ENCODE results near the gene SPAG8.

GRCh38 chr9:35828716-35829083 lies 16.6 kb upstream of the SPAG8 start, which contains the start of gene FAM221B:
- TF ChIP-seq FOXA1 (IDR thresholded peaks at IDR 0.05) (no peak), FOXM1 (IDR thresholded peaks at IDR 0.05; ENCODE audit: borderline replicate concordance) (no peak)

Data from HEK293T (cell line).